Breast epithelium (tissue), 4 donors: ENCODE results near the gene INSYN2A. TPM values are rescaled to one million over a fixed set of nuclear protein-coding genes. Genes with fewer than 3 reads are reported as not detected.
A peak's percentile ranks its signal among the peaks of the same experiment; 100 is the strongest.

Experiments
- DNase-seq, 2 donors: peaks; one replicate each; pipeline ENCODE4 v3.0.0-alpha.2; 2019; ENCODE audit warnings: low spot score in 2 of 2
- H3K27ac ChIP-seq, 2 donors: fragments of 200-600 bp; sonication (generic) in 1 of 2; one replicate each; pipeline ENCODE4 v1.5.1; 2016 to 2019; ENCODE audit warnings: mild to moderate bottlenecking in 1 of 2
- H3K27me3 ChIP-seq, 2 donors: fragments of 200-600 bp; sonication (generic) in 1 of 2; one replicate each; pipeline versions ENCODE4 v1.5.1 to v1.6.0; 2017 to 2019; ENCODE audit warnings: control low read depth in 1 of 2, mild to moderate bottlenecking in 1 of 2
- H3K36me3 ChIP-seq: fragments of 200-600 bp; one replicate; pipeline ENCODE4 v1.5.1; 2019
- H3K4me1 ChIP-seq, 2 donors: fragments of 200-600 bp; sonication (generic); one replicate each; pipeline ENCODE4 v1.5.1; 2016 to 2019; ENCODE audit warnings: control low read depth in 1 of 2
- H3K4me3 ChIP-seq, 3 donors: fragments of 200-600 bp; sonication (generic); 1 replicate in 2 of 3; 2 replicates in 1 of 3; pipeline ENCODE4 v1.5.1; 2016 to 2019; ENCODE audit warnings: mild to moderate bottlenecking in 3 of 3, moderate library complexity in 2 of 3
- H3K9me3 ChIP-seq, 2 donors: fragments of 200-600 bp; sonication (generic) in 1 of 2; one replicate each; pipeline ENCODE4 v1.5.1; 2016 to 2019; ENCODE audit warnings: control low read depth in 1 of 2
- POLR2A ChIP-seq: fragments of 450-650 bp; IDR thresholded peaks from one replicate; pipeline ENCODE4 v1.6.1; 2016; ENCODE audit warnings: antibody characterized with exemption, mild to moderate bottlenecking, moderate library complexity
- POLR2AphosphoS5 ChIP-seq, 3 donors: sonication (generic); formaldehyde crosslinking; IDR thresholded peaks; one replicate each; pipeline ENCODE4 v1.6.1; 2017; ENCODE audit warnings: antibody characterized with exemption in 3 of 3
- intact Hi-C: fragments of 100-400 bp; cut with DNase I; formaldehyde crosslinking; loops from one replicate; pipeline ENCODE4 v1.15.1; 2023; ENCODE audit warnings: low total_unique reads
- total RNA-seq, 3 donors: library from RNA; depleted of rRNA; stranded (reverse); fragments of >200 nt; gene quantifications; one replicate each; pipeline ENCODE4 v1.1.0, GENCODE V29; 2016
- TF ChIP-seq, protein P1 (sequence below), 3 donors: fragments of 450-650 bp; IDR thresholded peaks; one replicate each; pipeline ENCODE4 v1.5.1; 2016 to 2017; ENCODE audit warnings: antibody characterized with exemption in 3 of 3, mild to moderate bottlenecking in 3 of 3, moderate library complexity in 3 of 3

The INSYN2A gene
- total RNA-seq, 3 donors from 2014 or later, result 0.16 to 5.9 TPM; not detected in 1

DNA sequence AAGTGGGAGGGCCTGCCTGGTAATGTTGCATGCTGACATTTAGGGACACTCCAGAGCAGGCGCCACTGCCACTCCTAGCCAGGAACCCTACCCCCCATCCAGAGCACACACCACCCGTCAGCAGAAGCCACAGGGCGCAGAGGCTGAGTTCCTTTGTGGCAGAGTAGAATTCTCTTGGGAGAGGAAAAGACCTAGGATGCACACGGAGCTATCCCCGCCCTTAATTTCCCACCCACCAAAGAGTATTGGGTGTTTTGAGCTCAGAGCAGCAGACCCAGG, 702 bp upstream of the INSYN2A start:
- TF ChIP-seq POLR2AphosphoS5 (IDR thresholded peaks at IDR 0.05) (no peak), POLR2A (no peak)
- TF ChIP-seq, protein P1, sequence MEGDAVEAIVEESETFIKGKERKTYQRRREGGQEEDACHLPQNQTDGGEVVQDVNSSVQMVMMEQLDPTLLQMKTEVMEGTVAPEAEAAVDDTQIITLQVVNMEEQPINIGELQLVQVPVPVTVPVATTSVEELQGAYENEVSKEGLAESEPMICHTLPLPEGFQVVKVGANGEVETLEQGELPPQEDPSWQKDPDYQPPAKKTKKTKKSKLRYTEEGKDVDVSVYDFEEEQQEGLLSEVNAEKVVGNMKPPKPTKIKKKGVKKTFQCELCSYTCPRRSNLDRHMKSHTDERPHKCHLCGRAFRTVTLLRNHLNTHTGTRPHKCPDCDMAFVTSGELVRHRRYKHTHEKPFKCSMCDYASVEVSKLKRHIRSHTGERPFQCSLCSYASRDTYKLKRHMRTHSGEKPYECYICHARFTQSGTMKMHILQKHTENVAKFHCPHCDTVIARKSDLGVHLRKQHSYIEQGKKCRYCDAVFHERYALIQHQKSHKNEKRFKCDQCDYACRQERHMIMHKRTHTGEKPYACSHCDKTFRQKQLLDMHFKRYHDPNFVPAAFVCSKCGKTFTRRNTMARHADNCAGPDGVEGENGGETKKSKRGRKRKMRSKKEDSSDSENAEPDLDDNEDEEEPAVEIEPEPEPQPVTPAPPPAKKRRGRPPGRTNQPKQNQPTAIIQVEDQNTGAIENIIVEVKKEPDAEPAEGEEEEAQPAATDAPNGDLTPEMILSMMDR (IDR thresholded peaks at IDR 0.05), result no peak
- Histone ChIP-seq H3K27ac (no peak overlapping the region), H3K36me3 (no peaks in the 10 kb centered on the region), H3K4me1 (peaks cover 4 to 8% of the 10 kb centered on the region in 2 donors), H3K9me3 (no peaks in the 10 kb centered on the region), H3K27me3 (no peaks in the 10 kb centered on the region), H3K4me3 (peak overlapping the region in 2 of 3 donors; percentile 56 to 77)
- intact Hi-C loops, result no loop called here
- DNase-seq, result no peak

DNA sequence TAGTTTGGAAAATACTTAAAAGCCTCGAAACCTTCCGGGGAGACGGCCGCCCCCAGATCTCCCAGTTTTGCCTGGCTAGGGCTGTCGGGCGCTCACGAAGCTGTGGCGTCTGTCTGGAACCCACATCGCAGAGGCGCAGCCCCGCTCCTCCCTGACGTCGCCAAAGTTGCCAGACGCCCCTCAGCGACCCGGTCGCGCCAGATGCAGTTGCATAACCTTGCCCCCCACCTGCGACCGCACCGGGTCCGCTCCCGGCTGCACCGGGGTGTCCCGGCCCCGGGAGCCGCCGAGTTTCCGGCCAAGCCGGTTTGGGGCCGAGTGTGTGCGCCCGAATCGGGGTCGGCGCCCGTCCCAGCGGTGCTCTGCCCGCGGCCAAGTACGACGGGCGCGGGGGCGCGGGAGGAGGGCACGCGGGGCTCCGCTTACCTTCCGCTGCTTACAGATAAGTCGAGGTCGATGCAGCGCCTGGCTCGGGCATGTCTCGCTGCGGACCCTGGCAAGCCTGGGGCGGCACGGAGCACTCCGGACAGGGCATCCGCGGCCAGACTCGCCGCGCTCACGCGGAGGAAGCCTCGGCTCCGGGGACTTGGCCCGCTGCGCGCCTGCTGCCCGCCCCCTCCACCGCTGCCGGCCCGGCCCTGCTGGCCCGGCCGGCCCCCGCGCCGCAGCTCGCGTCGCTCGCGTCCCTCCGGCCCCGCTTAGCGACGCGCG, 665 bp downstream of the INSYN2A start:
- DNase-seq, result no peak
- no peaks in the 10 kb centered on the region for H3K27me3 ChIP-seq
- H3K4me1 ChIP-seq, result peaks cover 4 to 8% of the 10 kb centered on the region in 2 donors
- H3K4me3 ChIP-seq, result peak overlapping the region; percentile 40 to 77 (median 56)
- intact Hi-C loops, result no loop called here
- no peaks in the 10 kb centered on the region for H3K36me3 ChIP-seq
- H3K27ac ChIP-seq, result no peak overlapping the region
- H3K9me3 ChIP-seq, result no peaks in the 10 kb centered on the region
- TF ChIP-seq POLR2AphosphoS5 (IDR thresholded peaks at IDR 0.05) (no peak), POLR2A (no peak)
- TF ChIP-seq, protein P1 (IDR thresholded peaks at IDR 0.05), result no peak

DNA sequence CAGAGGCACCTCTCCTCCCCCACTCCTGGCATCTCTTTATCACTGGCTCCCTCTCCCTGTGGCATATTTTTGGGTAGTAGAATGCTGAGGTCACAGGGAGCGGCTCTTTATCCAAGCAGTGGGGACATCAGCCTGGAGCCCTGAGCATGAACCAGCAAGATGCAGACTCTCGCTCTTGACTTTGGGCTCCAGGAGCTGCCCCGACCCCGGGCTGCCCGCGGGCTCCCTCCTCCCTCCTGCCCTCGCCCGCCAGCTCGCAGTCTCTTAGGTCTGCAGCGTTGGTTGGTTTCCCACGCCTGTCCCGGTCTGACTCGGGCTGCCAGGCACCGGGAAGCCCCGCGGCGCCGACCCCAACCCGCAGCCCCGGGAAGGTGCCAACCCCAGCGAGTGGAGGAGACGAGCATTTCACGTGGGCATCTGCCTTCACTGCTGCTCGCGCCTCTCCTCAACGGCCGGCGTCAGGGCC, 1.3 kb downstream of the INSYN2A start:
- H3K27me3 ChIP-seq, result no peaks in the 10 kb centered on the region
- intact Hi-C loops, result no loop called here
- H3K9me3 ChIP-seq, result no peaks in the 10 kb centered on the region
- peaks cover 4 to 8% of the 10 kb centered on the region in 2 donors for H3K4me1 ChIP-seq
- DNase-seq, result no peak
- peak overlapping the region; percentile 40 to 77 (median 56) for H3K4me3 ChIP-seq
- TF ChIP-seq, protein P1 (IDR thresholded peaks at IDR 0.05), result no peak
- TF ChIP-seq POLR2A (no peak), POLR2AphosphoS5 (IDR thresholded peaks at IDR 0.05) (no peak)
- H3K27ac ChIP-seq, result no peak overlapping the region
- no peaks in the 10 kb centered on the region for H3K36me3 ChIP-seq

DNA sequence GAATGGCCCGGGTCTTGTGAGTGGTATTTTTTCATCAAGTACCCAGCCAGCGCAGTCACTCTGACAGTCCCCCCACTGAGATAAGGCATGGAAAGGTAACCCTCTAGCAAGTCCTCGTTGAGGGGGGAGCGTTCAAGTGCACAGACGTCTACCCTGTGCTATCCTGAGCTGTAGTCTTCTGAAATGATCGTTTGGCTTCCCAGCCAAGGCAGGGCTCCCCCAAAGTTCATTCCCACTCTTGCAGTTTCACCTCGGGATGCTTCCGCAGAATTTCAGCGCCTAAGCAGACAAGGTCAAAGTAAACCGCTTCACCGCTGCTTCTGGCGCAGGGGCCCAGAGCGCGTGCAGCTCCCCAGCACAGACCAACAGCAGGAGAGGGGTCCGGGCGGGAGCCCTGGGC, 1.8 kb downstream of the INSYN2A start:
- TF ChIP-seq, protein P1 (IDR thresholded peaks at IDR 0.05), result no peak
- no peak for TF ChIP-seq POLR2AphosphoS5 (IDR thresholded peaks at IDR 0.05)
- TF ChIP-seq POLR2A, result no peak
- Histone ChIP-seq H3K9me3 (no peaks in the 10 kb centered on the region), H3K4me1 (peaks cover 4 to 8% of the 10 kb centered on the region in 2 donors), H3K27ac (no peak overlapping the region), H3K27me3 (no peaks in the 10 kb centered on the region), H3K4me3 (peak overlapping the region in 2 of 3 donors; percentile 56 to 77), H3K36me3 (no peaks in the 10 kb centered on the region)
- intact Hi-C loops, result no loop called here
- no peak for DNase-seq

DNA sequence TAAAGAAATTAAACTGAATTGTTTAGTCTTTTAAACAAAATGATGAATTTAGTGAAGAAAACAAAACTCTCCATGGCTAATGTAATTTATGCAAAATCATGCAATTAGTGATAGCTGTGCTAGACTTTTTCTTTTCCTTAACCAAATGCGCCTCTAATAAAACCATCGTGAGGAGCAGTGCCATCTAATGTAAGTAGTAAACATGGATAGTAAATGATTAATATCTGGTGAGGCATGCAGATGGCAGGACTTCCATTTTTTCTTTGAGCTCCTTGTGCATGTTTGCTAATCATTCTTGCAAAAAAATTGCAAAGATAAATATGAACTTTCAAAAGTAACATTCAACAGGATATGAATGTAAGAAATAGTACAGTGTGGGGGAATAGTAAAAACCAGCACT, 2.3 kb downstream of the INSYN2A start:
- peaks cover 4 to 8% of the 10 kb centered on the region in 2 donors for H3K4me1 ChIP-seq
- TF ChIP-seq POLR2AphosphoS5 (IDR thresholded peaks at IDR 0.05), result no peak
- H3K4me3 ChIP-seq, result no peak overlapping the region
- H3K27me3 ChIP-seq, result no peaks in the 10 kb centered on the region
- H3K9me3 ChIP-seq, result no peaks in the 10 kb centered on the region
- DNase-seq, result no peak
- no peak overlapping the region for H3K27ac ChIP-seq
- intact Hi-C loops, result no loop called here
- no peaks in the 10 kb centered on the region for H3K36me3 ChIP-seq
